ENCODE data around the gene JPH2.

The JPH2 gene

GRCh38 chr20:44208770-44209169, 21.8 kb upstream of the JPH2 start:
- H3K27ac ChIP-seq (ENCODE audit: low read depth, low read length): no peak overlapping the region
- H3K4me1 ChIP-seq (ENCODE audit: control insufficient read depth, insufficient read depth, low read length): peaks cover 29% of the 10 kb centered on the region
- H3K4me3 ChIP-seq (ENCODE audit: low read length): peak overlapping the region; percentile 3
- no peaks in the 10 kb centered on the region for H3K27me3 ChIP-seq (ENCODE audit: control insufficient read depth, insufficient read depth, low read length)
- H3K9ac ChIP-seq (ENCODE audit: low read length): no peak overlapping the region
- H3K36me3 ChIP-seq (ENCODE audit: control insufficient read depth, insufficient read depth, low read length): peaks cover 4% of the 10 kb centered on the region

GRCh38 chr20:44208165-44208564, 21.2 kb upstream of the JPH2 start:
- no peak overlapping the region for H3K9ac ChIP-seq (ENCODE audit: low read length)
- no peak overlapping the region for H3K27ac ChIP-seq (ENCODE audit: low read depth, low read length)
- peaks cover 4% of the 10 kb centered on the region for H3K36me3 ChIP-seq (ENCODE audit: control insufficient read depth, insufficient read depth, low read length)
- H3K4me1 ChIP-seq (ENCODE audit: control insufficient read depth, insufficient read depth, low read length): peaks cover 32% of the 10 kb centered on the region
- no peaks in the 10 kb centered on the region for H3K27me3 ChIP-seq (ENCODE audit: control insufficient read depth, insufficient read depth, low read length)
- no peak overlapping the region for H3K4me3 ChIP-seq (ENCODE audit: low read length)

- H3K36me3 ChIP-seq (ENCODE audit: control insufficient read depth, insufficient read depth, low read length): peaks cover 4% of the 10 kb centered on the region
- no peak overlapping the region for H3K9ac ChIP-seq (ENCODE audit: low read length)
- no peak overlapping the region for H3K27ac ChIP-seq (ENCODE audit: low read depth, low read length)
- no peak overlapping the region for H3K4me3 ChIP-seq (ENCODE audit: low read length)
- peaks cover 40% of the 10 kb centered on the region for H3K4me1 ChIP-seq (ENCODE audit: control insufficient read depth, insufficient read depth, low read length)
- H3K27me3 ChIP-seq (ENCODE audit: control insufficient read depth, insufficient read depth, low read length): no peaks in the 10 kb centered on the region
Observed at GRCh38 chr20:44207126-44207723, 20.2 kb upstream of the JPH2 start.

GRCh38 chr20:44206132-44206531, 19.1 kb upstream of the JPH2 start:
- H3K27me3 ChIP-seq (ENCODE audit: control insufficient read depth, insufficient read depth, low read length): no peaks in the 10 kb centered on the region
- H3K27ac ChIP-seq (ENCODE audit: low read depth, low read length): no peak overlapping the region
- no peak overlapping the region for H3K4me3 ChIP-seq (ENCODE audit: low read length)
- no peak overlapping the region for H3K9ac ChIP-seq (ENCODE audit: low read length)
- H3K36me3 ChIP-seq (ENCODE audit: control insufficient read depth, insufficient read depth, low read length): peaks cover 8% of the 10 kb centered on the region
- H3K4me1 ChIP-seq (ENCODE audit: control insufficient read depth, insufficient read depth, low read length): peaks cover 34% of the 10 kb centered on the region

GRCh38 chr20:44204832-44205215, 17.8 kb upstream of the JPH2 start:
- H3K4me1 ChIP-seq (ENCODE audit: control insufficient read depth, insufficient read depth, low read length): peaks cover 34% of the 10 kb centered on the region
- no peaks in the 10 kb centered on the region for H3K27me3 ChIP-seq (ENCODE audit: control insufficient read depth, insufficient read depth, low read length)
- no peak overlapping the region for H3K9ac ChIP-seq (ENCODE audit: low read length)
- no peak overlapping the region for H3K27ac ChIP-seq (ENCODE audit: low read depth, low read length)
- H3K36me3 ChIP-seq (ENCODE audit: control insufficient read depth, insufficient read depth, low read length): peaks cover 16% of the 10 kb centered on the region
- no peak overlapping the region for H3K4me3 ChIP-seq (ENCODE audit: low read length)

- Histone ChIP-seq H3K27ac (ENCODE audit: low read depth, low read length) (no peak overlapping the region), H3K27me3 (ENCODE audit: control insufficient read depth, insufficient read depth, low read length) (no peaks in the 10 kb centered on the region), H3K36me3 (ENCODE audit: control insufficient read depth, insufficient read depth, low read length) (peaks cover 20% of the 10 kb centered on the region), H3K4me3 (ENCODE audit: low read length) (no peak overlapping the region), H3K4me1 (ENCODE audit: control insufficient read depth, insufficient read depth, low read length) (peaks cover 28% of the 10 kb centered on the region), H3K9ac (ENCODE audit: low read length) (no peak overlapping the region)
Observed at GRCh38 chr20:44204156-44204831, 17.3 kb upstream of the JPH2 start.

GRCh38 chr20:44203161-44203560, 16.2 kb upstream of the JPH2 start:
- peaks cover 25% of the 10 kb centered on the region for H3K36me3 ChIP-seq (ENCODE audit: control insufficient read depth, insufficient read depth, low read length)
- H3K27me3 ChIP-seq (ENCODE audit: control insufficient read depth, insufficient read depth, low read length): no peaks in the 10 kb centered on the region

GRCh38 chr20:44200983-44201382, 14.0 kb upstream of the JPH2 start:
- H3K4me1 ChIP-seq (ENCODE audit: control insufficient read depth, insufficient read depth, low read length): peaks cover 20% of the 10 kb centered on the region

More at GRCh38 chr20:44203161-44203560, 16.2 kb upstream of the JPH2 start:
- H3K9ac ChIP-seq (ENCODE audit: low read length): no peak overlapping the region
- peak overlapping the region; percentile 58 for H3K27ac ChIP-seq (ENCODE audit: low read depth, low read length)
- no peak overlapping the region for H3K4me3 ChIP-seq (ENCODE audit: low read length)
- H3K4me1 ChIP-seq (ENCODE audit: control insufficient read depth, insufficient read depth, low read length): peaks cover 18% of the 10 kb centered on the region

GRCh38 chr20:44200371-44200770, 13.4 kb upstream of the JPH2 start:
- no peak overlapping the region for H3K9ac ChIP-seq (ENCODE audit: low read length)
- H3K27ac ChIP-seq (ENCODE audit: low read depth, low read length): no peak overlapping the region
- H3K4me3 ChIP-seq (ENCODE audit: low read length): no peak overlapping the region
- no peaks in the 10 kb centered on the region for H3K27me3 ChIP-seq (ENCODE audit: control insufficient read depth, insufficient read depth, low read length)
- H3K4me1 ChIP-seq (ENCODE audit: control insufficient read depth, insufficient read depth, low read length): peaks cover 20% of the 10 kb centered on the region
- peaks cover 37% of the 10 kb centered on the region for H3K36me3 ChIP-seq (ENCODE audit: control insufficient read depth, insufficient read depth, low read length)

More at GRCh38 chr20:44200983-44201382, 14.0 kb upstream of the JPH2 start:
- H3K9ac ChIP-seq (ENCODE audit: low read length): no peak overlapping the region
- H3K27ac ChIP-seq (ENCODE audit: low read depth, low read length): peak overlapping the region; percentile 4
- no peak overlapping the region for H3K4me3 ChIP-seq (ENCODE audit: low read length)
- peaks cover 37% of the 10 kb centered on the region for H3K36me3 ChIP-seq (ENCODE audit: control insufficient read depth, insufficient read depth, low read length)
- H3K27me3 ChIP-seq (ENCODE audit: control insufficient read depth, insufficient read depth, low read length): no peaks in the 10 kb centered on the region

GRCh38 chr20:44199877-44200276, 12.9 kb upstream of the JPH2 start:
- no peak overlapping the region for H3K4me3 ChIP-seq (ENCODE audit: low read length)
- peaks cover 20% of the 10 kb centered on the region for H3K4me1 ChIP-seq (ENCODE audit: control insufficient read depth, insufficient read depth, low read length)
- no peak overlapping the region for H3K27ac ChIP-seq (ENCODE audit: low read depth, low read length)
- H3K9ac ChIP-seq (ENCODE audit: low read length): no peak overlapping the region
- no peaks in the 10 kb centered on the region for H3K27me3 ChIP-seq (ENCODE audit: control insufficient read depth, insufficient read depth, low read length)
- H3K36me3 ChIP-seq (ENCODE audit: control insufficient read depth, insufficient read depth, low read length): peaks cover 37% of the 10 kb centered on the region

GRCh38 chr20:44198872-44199271, 11.9 kb upstream of the JPH2 start:
- peaks cover 14% of the 10 kb centered on the region for H3K4me1 ChIP-seq (ENCODE audit: control insufficient read depth, insufficient read depth, low read length)
- H3K4me3 ChIP-seq (ENCODE audit: low read length): no peak overlapping the region
- peaks cover 37% of the 10 kb centered on the region for H3K36me3 ChIP-seq (ENCODE audit: control insufficient read depth, insufficient read depth, low read length)
- no peak overlapping the region for H3K9ac ChIP-seq (ENCODE audit: low read length)
- no peaks in the 10 kb centered on the region for H3K27me3 ChIP-seq (ENCODE audit: control insufficient read depth, insufficient read depth, low read length)
- no peak overlapping the region for H3K27ac ChIP-seq (ENCODE audit: low read depth, low read length)

GRCh38 chr20:44196271-44196670, 9.3 kb upstream of the JPH2 start:
- H3K36me3 ChIP-seq (ENCODE audit: control insufficient read depth, insufficient read depth, low read length): peaks cover 32% of the 10 kb centered on the region

GRCh38 chr20:44195605-44196004, 8.6 kb upstream of the JPH2 start:
- Histone ChIP-seq H3K27me3 (ENCODE audit: control insufficient read depth, insufficient read depth, low read length) (no peaks in the 10 kb centered on the region), H3K4me3 (ENCODE audit: low read length) (no peak overlapping the region), H3K4me1 (ENCODE audit: control insufficient read depth, insufficient read depth, low read length) (peaks cover 2% of the 10 kb centered on the region), H3K9ac (ENCODE audit: low read length) (no peak overlapping the region), H3K36me3 (ENCODE audit: control insufficient read depth, insufficient read depth, low read length) (peaks cover 29% of the 10 kb centered on the region), H3K27ac (ENCODE audit: low read depth, low read length) (no peak overlapping the region)

More at GRCh38 chr20:44196271-44196670, 9.3 kb upstream of the JPH2 start:
- Histone ChIP-seq H3K4me1 (ENCODE audit: control insufficient read depth, insufficient read depth, low read length) (peaks cover 2% of the 10 kb centered on the region), H3K4me3 (ENCODE audit: low read length) (no peak overlapping the region), H3K27ac (ENCODE audit: low read depth, low read length) (no peak overlapping the region), H3K27me3 (ENCODE audit: control insufficient read depth, insufficient read depth, low read length) (no peaks in the 10 kb centered on the region), H3K9ac (ENCODE audit: low read length) (no peak overlapping the region)
